Stimulated activated CD8-positive, alpha-beta memory T cell treated with anti-CD3 and anti-CD28 coated beads, Interleukin-2, amount 100 ng/mL, for 48 hours (primary cell): ENCODE measurements around the gene STMP1.

ENCODE experiments used
- DNase-seq, 2 donors: peaks; one replicate each; pipeline ENCODE4 v3.0.0-alpha.2; 2020; ENCODE audit warnings: low read depth in 2 of 2

The STMP1 gene

DNA sequence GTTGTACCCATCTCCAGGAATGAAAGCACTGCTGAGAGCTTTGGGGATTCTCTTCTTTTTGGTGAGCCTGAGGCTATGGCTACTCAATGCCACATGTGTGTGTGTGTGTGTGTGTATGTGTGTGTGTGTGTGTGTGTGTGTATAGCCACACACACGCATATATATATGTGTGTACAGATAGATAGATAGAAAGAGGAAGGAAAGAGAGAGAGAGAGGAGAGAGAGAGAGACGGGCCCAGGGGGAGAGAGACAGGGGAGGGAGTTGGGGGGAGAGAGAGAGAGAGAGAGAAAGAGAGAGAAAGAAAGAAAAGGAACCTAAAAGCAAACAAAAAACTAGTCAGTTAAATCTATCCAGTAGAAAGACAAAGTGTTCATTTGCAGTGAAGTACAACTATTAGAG, 57.4 kb downstream of the STMP1 start:
- DNase-seq: no peak

DNA sequence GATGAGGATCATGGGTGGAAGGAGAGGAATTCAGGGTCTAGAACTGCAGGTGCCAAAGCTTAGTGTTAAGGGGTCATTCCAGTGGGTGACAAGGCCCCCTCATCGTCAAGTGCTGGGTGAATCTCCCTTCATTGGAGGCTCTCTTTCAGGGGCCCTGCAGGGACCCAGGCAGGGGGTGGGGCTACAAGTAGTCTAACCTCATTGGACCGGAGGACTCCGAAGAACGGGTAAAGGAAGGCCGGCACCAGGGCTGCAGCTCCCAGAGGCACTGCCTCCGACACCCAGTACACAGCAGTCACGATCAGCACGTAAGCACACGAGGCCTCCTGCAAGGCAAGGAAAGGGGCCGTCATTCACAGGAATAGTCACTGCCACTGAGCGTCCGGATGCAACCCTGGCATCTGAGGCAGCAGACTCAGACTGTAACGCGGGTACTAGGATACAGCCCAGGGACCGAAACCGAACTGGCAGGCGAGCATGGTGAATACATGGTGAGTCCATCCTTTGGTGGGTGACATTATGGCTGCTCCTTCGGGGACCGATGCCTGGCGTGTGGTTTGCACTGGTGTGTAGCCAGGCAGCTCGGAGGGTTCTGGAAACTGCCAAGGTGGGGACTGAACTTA, 59.0 kb downstream of the STMP1 start:
- DNase-seq: no peak

DNA sequence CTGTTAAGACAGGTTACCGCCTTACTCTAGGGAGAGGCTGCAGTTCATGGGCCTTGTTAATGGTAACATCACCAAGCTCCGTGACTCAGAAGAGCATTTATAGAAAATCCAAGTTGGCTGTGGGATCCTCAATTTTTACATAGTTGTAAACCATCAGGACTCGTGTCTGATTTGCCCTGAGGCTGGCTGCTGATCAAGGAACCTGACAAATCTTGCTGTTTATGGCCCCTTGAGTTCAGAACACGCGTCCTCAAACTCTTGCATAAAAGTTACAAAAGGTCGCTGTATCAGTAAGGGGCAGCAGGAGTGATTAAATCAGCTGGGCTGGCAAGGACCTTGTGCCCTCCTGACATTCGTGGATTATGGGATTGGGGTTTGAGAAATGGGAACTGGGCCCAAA, 61.1 kb downstream of the STMP1 start:
- DNase-seq: no peak
